SK-N-SH treated with all-trans-retinoic acid at 6 μM for 48 hours (cell line): ENCODE data around the gene NEURL1.

ENCODE experiments used
- ESRRG ChIP-seq: fragments of 250-450 bp; sonication (Bioruptor Pico); IDR thresholded peaks from 2 replicates; pipeline ENCODE4 v1.6.1; 2021; ENCODE audit warnings: mild to moderate bottlenecking
- ISL1 ChIP-seq: fragments of 250-450 bp; sonication (Bioruptor Pico); IDR thresholded peaks from 2 replicates; pipeline ENCODE4 v2.1.2; 2022; ENCODE audit warnings: mild to moderate bottlenecking, moderate library complexity
- PPARA ChIP-seq: fragments of 250-450 bp; sonication (Bioruptor Pico); IDR thresholded peaks from 2 replicates; pipeline ENCODE4 v1.5.0; 2020; ENCODE audit warnings: mild to moderate bottlenecking, borderline replicate concordance
- SNAI2 ChIP-seq: fragments of 250-450 bp; sonication (Bioruptor Pico); IDR thresholded peaks from 2 replicates; pipeline ENCODE4 v1.5.0; 2020; ENCODE audit warnings: mild to moderate bottlenecking, moderate library complexity
- ZNF70 ChIP-seq: fragments of 450-650 bp; formaldehyde crosslinking; IDR thresholded peaks from 2 replicates; pipeline ENCODE4 v1.5.0; 2020; ENCODE audit warnings: mild to moderate bottlenecking, moderate library complexity
- ZNF8 ChIP-seq: fragments of 450-650 bp; formaldehyde crosslinking; IDR thresholded peaks from 2 replicates; pipeline ENCODE4 v1.5.0; 2020; ENCODE audit warnings: mild to moderate bottlenecking, moderate library complexity
- TF ChIP-seq, protein P1 (sequence below): fragments of 250-450 bp; sonication (Bioruptor Pico); IDR thresholded peaks from 2 replicates; pipeline ENCODE4 v1.5.1; 2020; ENCODE audit warnings: low read depth, mild to moderate bottlenecking, moderate library complexity

DNA sequence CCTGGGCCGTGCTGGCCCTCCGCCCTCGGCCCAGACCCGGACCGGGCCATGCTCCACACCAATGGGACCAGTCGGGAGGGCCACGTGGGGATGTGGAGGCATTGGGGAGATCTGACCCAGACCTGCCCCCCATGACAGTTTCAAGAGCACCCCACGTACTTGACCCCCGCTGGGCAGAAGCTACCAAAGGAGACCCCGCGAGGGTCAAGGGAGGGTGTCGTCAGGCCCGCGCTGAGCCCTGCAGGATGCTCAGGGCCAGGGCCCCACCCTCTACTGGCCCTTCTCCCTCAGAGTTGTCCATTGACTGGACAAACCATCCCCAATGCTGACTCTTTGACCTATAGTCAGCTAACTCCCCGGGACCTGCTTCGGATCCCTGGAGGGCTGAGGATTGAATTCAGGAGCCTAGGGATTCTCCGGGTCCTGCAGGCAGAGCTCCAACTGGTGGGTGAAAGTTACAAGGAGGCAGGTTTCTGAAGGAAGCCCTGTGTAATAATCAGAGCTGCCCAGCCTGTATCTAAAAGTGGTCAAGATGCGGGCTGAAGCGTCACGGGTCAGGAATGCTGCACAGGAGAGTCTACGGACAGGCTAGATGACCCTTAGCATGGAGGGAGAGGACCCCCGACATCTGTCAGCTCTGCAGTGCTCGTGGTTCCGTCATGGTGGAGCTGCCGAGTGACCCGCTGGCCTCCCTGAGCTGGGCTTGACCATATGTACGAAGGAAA, 40.8 kb upstream of the NEURL1 start:
- TF ChIP-seq PPARA (CRISPR knock-in tag) (no peak), ESRRG (CRISPR knock-in tag) (no peak), ZNF8 (CRISPR knock-in tag) (no peak), ISL1 (CRISPR knock-in tag) (no peak), ZNF70 (CRISPR knock-in tag) (no peak), SNAI2 (CRISPR knock-in tag) (no peak)
- TF ChIP-seq, protein P1, sequence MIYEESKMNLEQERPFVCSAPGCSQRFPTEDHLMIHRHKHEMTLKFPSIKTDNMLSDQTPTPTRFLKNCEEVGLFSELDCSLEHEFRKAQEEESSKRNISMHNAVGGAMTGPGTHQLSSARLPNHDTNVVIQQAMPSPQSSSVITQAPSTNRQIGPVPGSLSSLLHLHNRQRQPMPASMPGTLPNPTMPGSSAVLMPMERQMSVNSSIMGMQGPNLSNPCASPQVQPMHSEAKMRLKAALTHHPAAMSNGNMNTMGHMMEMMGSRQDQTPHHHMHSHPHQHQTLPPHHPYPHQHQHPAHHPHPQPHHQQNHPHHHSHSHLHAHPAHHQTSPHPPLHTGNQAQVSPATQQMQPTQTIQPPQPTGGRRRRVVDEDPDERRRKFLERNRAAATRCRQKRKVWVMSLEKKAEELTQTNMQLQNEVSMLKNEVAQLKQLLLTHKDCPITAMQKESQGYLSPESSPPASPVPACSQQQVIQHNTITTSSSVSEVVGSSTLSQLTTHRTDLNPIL (CRISPR knock-in tag) = no peak
